Activated CD8-positive, alpha-beta T cell treated with anti-CD3 and anti-CD28 coated beads for 36 hours (primary cell): ENCODE measurements around the gene FITM1. TPM values are rescaled to one million over a fixed set of nuclear protein-coding genes. Genes with fewer than 3 reads are reported as not detected.

Experiments
- ATAC-seq: fragments of 200-7000 bp; cut with Tn5 transposase; one replicate; pipeline ENCODE4 v1.10.0; 2021; ENCODE audit warnings: mild to moderate bottlenecking, moderate library complexity
- CTCF ChIA-PET: fragments of 350-600 bp; sonication (Branson Sonifier 250); formaldehyde crosslinking; loops from one replicate; lab custom pipeline; 2021; ENCODE audit warnings: antibody characterized with exemption; lab: Charles Lee
- POLR2A ChIA-PET: fragments of 350-600 bp; sonication (Branson Sonifier 250); formaldehyde crosslinking; loops from one replicate; lab custom pipeline; 2021; ENCODE audit warnings: antibody characterized with exemption; lab: Charles Lee
- DNase-seq: peaks from one replicate; pipeline ENCODE4 v3.0.0-alpha.2; 2020
- H3K27ac Mint-ChIP-seq: one replicate; pipeline ENCODE4 v1.8.0; 2021; ENCODE audit warnings: mild to moderate bottlenecking, mixed read lengths
- H3K27me3 Mint-ChIP-seq: one replicate; pipeline ENCODE4 v1.8.0; 2021; ENCODE audit warnings: mixed read lengths
- H3K36me3 Mint-ChIP-seq: one replicate; pipeline ENCODE4 v1.8.0; 2021; ENCODE audit warnings: low read depth, mixed read lengths
- H3K4me1 Mint-ChIP-seq: one replicate; pipeline ENCODE4 v1.8.0; 2021; ENCODE audit warnings: low read depth, mixed read lengths
- H3K4me3 Mint-ChIP-seq: one replicate; pipeline ENCODE4 v1.8.0; 2021; ENCODE audit warnings: mild to moderate bottlenecking, moderate library complexity, mixed read lengths
- H3K9me3 Mint-ChIP-seq: one replicate; pipeline ENCODE4 v1.8.0; 2021; ENCODE audit warnings: mixed read lengths
- intact Hi-C: fragments of 100-400 bp; cut with micrococcal nuclease; formaldehyde crosslinking; loops from one replicate; pipeline ENCODE4 v1.10.0; 2022
- total RNA-seq, 2 experiments: library from RNA; stranded (reverse); gene quantifications; one replicate each; pipeline ENCODE4 v1.2.3, GENCODE V29; 2021
- TF ChIP-seq, protein P1 (sequence below): fragments of 200-600 bp; IDR thresholded peaks from one replicate; pipeline ENCODE4 v1.8.0; 2022; ENCODE audit warnings: antibody characterized with exemption, mild to moderate bottlenecking

FITM1 gene
- total RNA-seq, 2 experiments from 2014 or later = 0.56 to 0.69 TPM

DNA sequence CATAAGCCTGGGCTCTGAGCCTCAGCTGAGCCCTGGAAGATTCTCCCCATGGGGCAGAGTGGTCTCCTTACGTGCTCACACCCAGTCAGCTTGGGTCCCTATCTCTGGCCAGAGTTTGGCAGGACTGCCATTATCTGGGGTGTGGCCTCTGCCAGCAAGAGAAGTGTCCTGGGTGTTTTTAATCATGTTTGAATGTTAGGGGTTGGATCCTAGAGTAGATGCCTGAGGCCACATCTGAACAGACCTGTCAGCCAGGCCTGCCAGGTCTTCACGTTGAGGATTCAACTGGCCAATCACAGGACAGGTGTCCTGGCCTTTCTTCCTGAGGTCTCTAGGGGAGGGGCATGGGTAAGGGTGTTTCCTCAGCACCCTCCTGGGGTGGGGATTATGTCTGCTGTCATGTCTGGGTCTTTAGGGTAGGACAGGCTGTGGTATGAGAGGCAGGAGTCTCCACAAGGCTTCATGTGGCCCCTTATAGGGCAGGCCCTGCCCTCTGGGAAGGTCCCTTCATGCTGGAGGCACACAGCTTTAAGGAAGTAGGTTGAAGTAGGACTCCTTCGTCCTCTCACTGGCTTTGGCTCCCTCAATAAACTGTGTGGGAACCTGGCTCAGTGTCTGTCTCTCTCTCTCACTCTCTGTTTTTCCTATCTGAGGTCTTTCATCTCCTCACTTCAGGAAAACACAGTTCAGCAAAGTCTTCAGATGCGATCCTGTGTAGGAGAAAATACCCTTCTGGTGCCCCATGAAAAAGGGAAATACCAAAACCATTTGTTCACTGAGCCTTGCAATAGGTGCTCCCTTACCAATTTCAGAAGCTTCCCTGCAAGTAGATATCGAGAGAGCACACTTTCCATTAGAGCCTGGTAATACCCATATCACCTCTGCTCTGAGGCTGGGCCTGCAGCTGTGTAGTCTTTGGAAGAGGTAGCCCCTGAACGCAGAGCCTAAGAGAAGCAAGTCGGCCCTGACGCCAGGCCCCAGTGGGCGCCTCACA, 6.7 kb upstream of the FITM1 start:
- H3K27ac Mint-ChIP-seq = peak overlapping the region; percentile 52

DNA sequence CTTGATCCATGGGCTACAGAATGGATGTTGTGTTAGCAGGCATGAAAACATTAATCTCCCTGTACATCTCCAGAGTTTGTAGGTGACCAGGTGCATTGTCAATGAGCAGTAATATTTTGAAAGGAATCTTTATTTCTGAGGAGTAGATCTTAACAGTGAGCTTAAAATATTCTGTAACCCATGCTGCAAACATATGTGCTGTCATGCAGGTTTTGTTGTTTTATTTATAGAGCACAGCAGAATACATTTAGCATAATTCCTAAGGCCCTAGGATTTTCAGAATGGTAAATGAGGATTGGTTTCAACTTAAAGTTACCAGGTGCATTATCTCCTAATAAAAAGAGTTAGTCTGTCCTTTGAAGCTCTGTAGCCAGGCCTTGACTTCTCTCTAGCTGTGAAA, 3.5 kb upstream of the FITM1 start:
- Mint-ChIP-seq H3K4me1 (peaks cover 5% of the 10 kb centered on the region), H3K9me3 (no peaks in the 10 kb centered on the region), H3K36me3 (peaks cover 6% of the 10 kb centered on the region), H3K4me3 (no peak overlapping the region), H3K27me3 (no peaks in the 10 kb centered on the region), H3K27ac (no peak overlapping the region)
- no peak for DNase-seq
- ATAC-seq = no peak
- TF ChIP-seq, protein P1, sequence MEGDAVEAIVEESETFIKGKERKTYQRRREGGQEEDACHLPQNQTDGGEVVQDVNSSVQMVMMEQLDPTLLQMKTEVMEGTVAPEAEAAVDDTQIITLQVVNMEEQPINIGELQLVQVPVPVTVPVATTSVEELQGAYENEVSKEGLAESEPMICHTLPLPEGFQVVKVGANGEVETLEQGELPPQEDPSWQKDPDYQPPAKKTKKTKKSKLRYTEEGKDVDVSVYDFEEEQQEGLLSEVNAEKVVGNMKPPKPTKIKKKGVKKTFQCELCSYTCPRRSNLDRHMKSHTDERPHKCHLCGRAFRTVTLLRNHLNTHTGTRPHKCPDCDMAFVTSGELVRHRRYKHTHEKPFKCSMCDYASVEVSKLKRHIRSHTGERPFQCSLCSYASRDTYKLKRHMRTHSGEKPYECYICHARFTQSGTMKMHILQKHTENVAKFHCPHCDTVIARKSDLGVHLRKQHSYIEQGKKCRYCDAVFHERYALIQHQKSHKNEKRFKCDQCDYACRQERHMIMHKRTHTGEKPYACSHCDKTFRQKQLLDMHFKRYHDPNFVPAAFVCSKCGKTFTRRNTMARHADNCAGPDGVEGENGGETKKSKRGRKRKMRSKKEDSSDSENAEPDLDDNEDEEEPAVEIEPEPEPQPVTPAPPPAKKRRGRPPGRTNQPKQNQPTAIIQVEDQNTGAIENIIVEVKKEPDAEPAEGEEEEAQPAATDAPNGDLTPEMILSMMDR = no peak
- POLR2A ChIA-PET = interaction anchor here (0.5 to 4.2 kb wide), 5 partner anchors 8 to 38 kb away, joined by 3 to 30 read pairs (median 4); partner anchors contain the start of genes DCAF11, NRL and PSME1
- CTCF ChIA-PET = interaction anchor here (1.0 to 3.5 kb wide), 5 partner anchors 10 to 115 kb away, joined by 3 to 10 read pairs (median 6); partner anchors contain the start of genes IRF9 and TINF2
- intact Hi-C loops = no loop called here

More for the DNA sequence above, 6.7 kb upstream of the FITM1 start:
- peak; percentile 61 for ATAC-seq
- TF ChIP-seq, protein P1 = no peak
- peaks cover 28% of the 10 kb centered on the region for H3K36me3 Mint-ChIP-seq
- H3K4me1 Mint-ChIP-seq = no peaks in the 10 kb centered on the region
- DNase-seq = no peak
- intact Hi-C loops = no loop called here
- CTCF ChIA-PET = interaction anchor here (0.7 kb wide), 1 partner anchor 9 kb away, joined by 3 read pairs; the partner anchor contains the start of genes DCAF11 and NRL
- H3K9me3 Mint-ChIP-seq = no peaks in the 10 kb centered on the region
- no peak overlapping the region for H3K4me3 Mint-ChIP-seq
- POLR2A ChIA-PET = interaction anchor here (1.0 to 4.2 kb wide), 5 partner anchors 9 to 29 kb away, joined by 3 to 30 read pairs (median 3); partner anchors contain the start of genes PCK2 and PSME1
- no peaks in the 10 kb centered on the region for H3K27me3 Mint-ChIP-seq

DNA sequence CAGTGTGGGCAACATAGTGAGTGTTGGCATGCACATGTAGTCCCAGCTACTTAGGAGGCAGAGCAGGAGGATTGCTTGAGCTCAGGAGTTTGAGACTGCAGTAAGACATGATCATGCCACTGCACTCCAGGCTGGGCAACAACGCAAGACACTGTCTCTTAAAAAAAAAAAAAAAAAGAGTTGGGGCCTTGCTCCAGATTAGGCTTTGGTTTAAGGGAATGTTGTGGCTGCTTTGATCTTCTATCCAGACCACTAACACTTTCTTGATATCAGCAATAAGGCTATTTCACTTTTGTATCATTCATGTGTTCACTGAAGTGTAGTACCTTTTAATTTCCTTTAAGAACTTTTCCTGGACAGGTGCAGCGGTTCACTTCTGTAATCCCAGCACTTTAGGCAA, 2.8 kb upstream of the FITM1 start:
- Mint-ChIP-seq H3K4me3 (no peak overlapping the region), H3K9me3 (no peaks in the 10 kb centered on the region), H3K27me3 (no peaks in the 10 kb centered on the region), H3K27ac (no peak overlapping the region), H3K36me3 (peaks cover 6% of the 10 kb centered on the region), H3K4me1 (peaks cover 12% of the 10 kb centered on the region)
- TF ChIP-seq, protein P1 = no peak
- POLR2A ChIA-PET = interaction anchor here (1.0 to 3.5 kb wide), 2 partner anchors 9 to 14 kb away, joined by 4 to 11 read pairs; partner anchors contain the start of genes DCAF11 and NRL
- ATAC-seq (no peak), DNase-seq (no peak)
- intact Hi-C loops = no loop called here
- CTCF ChIA-PET = interaction anchor here (1.0 to 3.5 kb wide), 4 partner anchors 11 to 114 kb away, joined by 3 to 10 read pairs (median 4); partner anchors contain the start of genes IRF9 and TINF2

DNA sequence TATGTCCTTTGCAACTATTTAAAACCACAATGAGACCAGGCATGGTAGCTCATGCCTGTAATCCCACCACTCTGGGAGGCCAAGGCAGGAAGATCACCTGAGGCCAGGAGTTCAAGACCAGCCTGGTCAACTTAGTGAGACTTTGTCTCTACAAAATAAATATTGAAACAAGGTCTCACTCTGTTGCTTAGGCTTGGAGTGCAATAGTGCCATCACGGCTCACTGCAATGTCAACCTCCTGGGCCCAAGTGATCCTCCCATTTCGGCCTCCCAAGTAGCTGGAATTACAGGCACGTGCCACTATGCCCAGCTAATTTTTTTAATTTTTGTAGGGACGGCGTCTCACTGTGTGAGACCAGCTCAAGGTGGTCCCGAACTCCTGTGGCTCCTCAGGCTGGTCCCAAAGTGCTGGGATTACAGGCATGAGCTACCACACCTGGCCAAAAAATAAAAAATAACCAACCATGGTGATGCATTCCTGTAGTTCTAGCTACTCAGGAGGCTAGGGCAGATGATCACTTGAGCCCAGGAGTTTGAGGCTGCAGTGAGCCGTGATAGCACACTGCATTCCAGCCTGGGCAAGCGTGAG, 955 bp upstream of the FITM1 start:
- TF ChIP-seq, protein P1 = no peak
- no peak overlapping the region for H3K4me3 Mint-ChIP-seq
- H3K9me3 Mint-ChIP-seq = no peaks in the 10 kb centered on the region
- no peak for DNase-seq
- intact Hi-C loops = no loop called here
- ATAC-seq = no peak
- H3K4me1 Mint-ChIP-seq = peaks cover 18% of the 10 kb centered on the region
- no peaks in the 10 kb centered on the region for H3K27me3 Mint-ChIP-seq
- H3K27ac Mint-ChIP-seq = no peak overlapping the region
- POLR2A ChIA-PET = interaction anchor here (3.5 kb wide), 1 partner anchor 15 kb away, joined by 11 read pairs; the partner anchor contains the start of genes DCAF11 and NRL
- no peaks in the 10 kb centered on the region for H3K36me3 Mint-ChIP-seq
- CTCF ChIA-PET = interaction anchor here (0.9 to 1.5 kb wide), 4 partner anchors 10 to 31 kb away, joined by 3 to 6 read pairs (median 4); no protein-coding TSS in a partner anchor
